HepG2 (cell line): ENCODE data around the gene BAZ1A. TPM values are rescaled to one million over a fixed set of nuclear protein-coding genes. Genes with fewer than 3 reads are reported as not detected.

Experiments used
- ATAC-seq: fragments of 200-7000 bp; cut with Tn5 transposase; 3 replicates; pipeline ENCODE4 v1.9.1; 2020; ENCODE audit warnings: mild to moderate bottlenecking, moderate library complexity
- BruUV-seq: library from RNA; stranded (reverse); fragments of 400-500 nt; replicated peaks from 2 replicates; lab custom pipeline; 2021; lab: Mats Ljungman, UMichigan
- CTCF ChIA-PET: fragments of 300-600 bp; formaldehyde crosslinking; extraction: SDS; loops from one replicate; lab custom pipeline; 2021; ENCODE audit warnings: low total read pairs, inconsistent platforms, low intra/inter-chr PET ratio; lab: Yijun Ruan, JAX
- POLR2A ChIA-PET: fragments of 350-600 bp; sonication (Branson Sonifier 250); formaldehyde crosslinking; loops from one replicate; lab custom pipeline; 2020; ENCODE audit warnings: antibody characterized with exemption, inconsistent platforms; lab: Yijun Ruan, JAX
- DNase-seq: peaks from one replicate; pipeline ENCODE4 v3.0.0-alpha.2; 2015; ENCODE audit warnings: low spot score
- FAIRE-seq: peaks from 3 replicates; lab custom pipeline; 2011; peaks lifted over from hg19 to GRCh38; lab: Jason Lieb, UNC
- H2AFZ ChIP-seq: one replicate; pipeline ENCODE4 v1.6.1; 2011; ENCODE audit warnings: low read length, inconsistent platforms
- H3K27ac ChIP-seq: fragments of 300-600 bp; 3 replicates; pipeline ENCODE4 v1.8.0; 2011; ENCODE audit warnings: mixed run types, mild to moderate bottlenecking, mixed read lengths, low read length, inconsistent platforms; ENCODE audit not compliant: insufficient read depth; ENCODE audit errors: extremely low read length
- H3K27me3 ChIP-seq, 2 experiments: fragments of 200-600 bp in 1 of 2; 2 replicates in 1 of 2; 3 replicates in 1 of 2; pipeline versions ENCODE4 v1.6.0 to v1.8.0; 2011; ENCODE audit warnings: low read length in 2 of 2, mild to moderate bottlenecking in 2 of 2, moderate library complexity in 2 of 2, inconsistent platforms in 1 of 2; ENCODE audit not compliant: insufficient read depth in 2 of 2, control insufficient read depth in 1 of 2
- H3K36me3 ChIP-seq, 2 experiments: fragments of 200-600 bp in 1 of 2; replicated peaks in 1 of 2; 2 replicates in 1 of 2; 3 replicates in 1 of 2; pipeline versions ENCODE4 v1.5.1 to v1.8.0; 2011; ENCODE audit warnings: low read length in 2 of 2, inconsistent platforms in 1 of 2; ENCODE audit not compliant: insufficient read depth in 2 of 2, control insufficient read depth in 1 of 2
- H3K4me1 ChIP-seq: 2 replicates; pipeline ENCODE4 v1.5.1; 2012; ENCODE audit warnings: low read length, inconsistent platforms; ENCODE audit not compliant: insufficient read depth
- H3K4me2 ChIP-seq: 2 replicates; pipeline ENCODE4 v1.6.0; 2011; ENCODE audit warnings: low read depth, low read length, inconsistent platforms
- H3K4me3 ChIP-seq, 3 experiments: fragments of 200-600 bp in 1 of 3; sonication (generic), shearing (Covaris generic) in 1 of 3; replicated peaks in 1 of 3; 2 replicates each; pipeline ENCODE4 v1.5.1; 2011 to 2016; ENCODE audit warnings: low read length in 3 of 3, inconsistent platforms in 2 of 3, low read depth in 2 of 3, mild to moderate bottlenecking in 2 of 3, control low read depth in 1 of 3, mixed read lengths in 1 of 3; ENCODE audit not compliant: insufficient read depth in 1 of 3
- H3K79me2 ChIP-seq: one replicate; pipeline ENCODE4 v1.6.1; 2011; ENCODE audit warnings: low read length, inconsistent platforms; ENCODE audit not compliant: insufficient read depth
- H3K9ac ChIP-seq: 2 replicates; pipeline ENCODE4 v1.6.0; 2011; ENCODE audit warnings: mild to moderate bottlenecking, low read depth, low read length, inconsistent platforms; ENCODE audit not compliant: insufficient read depth
- H3K9me3 ChIP-seq: 2 replicates; pipeline ENCODE4 v1.5.1; 2012; ENCODE audit warnings: mild to moderate bottlenecking, low read length
- H4K20me1 ChIP-seq: 2 replicates; pipeline ENCODE4 v1.6.0; 2011; ENCODE audit warnings: inconsistent platforms, mild to moderate bottlenecking, low read length, moderate library complexity; ENCODE audit not compliant: insufficient read depth
- ELF4 ChIP-seq: sonication (generic); formaldehyde crosslinking; IDR thresholded peaks from 2 replicates; pipeline ENCODE4 v1.5.0; 2020; ENCODE audit warnings: missing genetic modification reagents, mild to moderate bottlenecking, moderate library complexity, borderline replicate concordance
- FOXK2 ChIP-seq: fragments of 450-650 bp; IDR thresholded peaks from 2 replicates; pipeline ENCODE4 v1.6.1; 2016
- PHF5A ChIP-seq: IDR thresholded peaks from one replicate; pipeline ENCODE4 v1.6.1; 2018; ENCODE audit warnings: low read depth, missing genetic modification reagents; ENCODE audit not compliant: unreplicated experiment
- RCOR2 ChIP-seq: IDR thresholded peaks from 2 replicates; pipeline ENCODE4 v1.6.1; 2016; ENCODE audit warnings: missing biosample characterization, missing genetic modification reagents
- ZNF670 ChIP-seq: sonication (generic); formaldehyde crosslinking; IDR thresholded peaks from 2 replicates; pipeline ENCODE4 v1.8.0; 2022; ENCODE audit warnings: mild to moderate bottlenecking, missing genetic modification reagents, borderline replicate concordance
- ZNF777 ChIP-seq: sonication (generic); formaldehyde crosslinking; IDR thresholded peaks from 2 replicates; pipeline ENCODE4 v1.4.0; 2020; ENCODE audit warnings: missing genetic modification reagents
- WGBS: methylation state at CpG from one replicate; pipeline ENCODE4 v1.1.6; 2017; ENCODE audit warnings: low lambda C conversion rate; 5-methylcytosine and 5-hydroxymethylcytosine counted together
- in situ Hi-C: cut with HindIII; loops from 2 replicates; pipeline ENCODE4 v1.10.0; 2017; ENCODE audit warnings: low pct_unique_long_range_greater_than_20kb; ENCODE audit not compliant: extremely low pct_ligation_motif_present
- intact Hi-C: fragments of 100-400 bp; cut with micrococcal nuclease; formaldehyde crosslinking; loops from one replicate; pipeline ENCODE4 v1.10.0; 2022; ENCODE audit not compliant: unreplicated experiment
- polyA plus RNA-seq, 8 experiments: library from polyadenylated mRNA; depleted of rRNA in 3 of 8; stranded (reverse) in 7 of 8; unstranded in 1 of 8; fragments of >200 nt; fragmentation: Illumina TruSeq in 4 of 8; extraction: Trizol in 4 of 8; gene quantifications; 2 replicates each; pipeline versions ENCODE4 v1.2.1 to v1.2.3, GENCODE V29; 2011 to 2016; ENCODE audit warnings: low read depth in 4 of 8, missing spikeins in 1 of 8, mixed read lengths in 1 of 8; ENCODE audit not compliant: insufficient read depth in 1 of 8
- total RNA-seq, 5 experiments: library from RNA; depleted of rRNA; stranded (reverse); fragments of >200 nt; fragmentation: Illumina TruSeq; extraction: Trizol; gene quantifications; 2 replicates each; pipeline ENCODE4 v1.2.3, GENCODE V29; 2016; ENCODE audit warnings: low read depth in 1 of 5
- TF ChIP-seq, protein P1 (sequence below): sonication (generic); formaldehyde crosslinking; IDR thresholded peaks from 2 replicates; pipeline ENCODE4 v1.5.0; 2020; ENCODE audit warnings: missing genetic modification reagents

BAZ1A gene
- total and polyA plus RNA-seq, 2 of the 13 experiments (the other 11 are each of a cell fraction or from before 2014, with no cell fraction given): 20.9 to 56.8 TPM

DNA sequence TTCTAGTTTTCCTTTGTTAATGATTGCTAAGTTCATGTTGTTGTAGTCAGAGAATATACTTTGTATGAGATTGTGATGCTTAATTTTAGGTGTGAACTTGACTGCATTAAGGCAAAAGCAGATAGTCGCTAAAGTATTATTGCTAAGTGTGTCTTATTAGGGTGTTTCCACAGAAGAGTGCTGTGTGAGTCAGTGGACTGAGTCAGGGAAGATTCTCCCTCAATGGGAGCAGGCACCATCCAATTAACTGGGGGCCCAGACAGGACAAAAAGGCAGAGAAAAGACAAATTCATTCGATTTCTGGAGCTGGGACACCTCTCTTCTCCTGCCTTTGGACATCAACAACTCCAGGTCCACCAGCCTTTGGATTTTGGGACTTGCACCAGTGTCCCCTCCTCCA is 48.5 kb downstream of the BAZ1A start:
- H3K36me3 ChIP-seq: peaks cover 9 to 22% of the 10 kb centered on the region in 2 experiments
- CTCF ChIA-PET: no interaction called here

DNA sequence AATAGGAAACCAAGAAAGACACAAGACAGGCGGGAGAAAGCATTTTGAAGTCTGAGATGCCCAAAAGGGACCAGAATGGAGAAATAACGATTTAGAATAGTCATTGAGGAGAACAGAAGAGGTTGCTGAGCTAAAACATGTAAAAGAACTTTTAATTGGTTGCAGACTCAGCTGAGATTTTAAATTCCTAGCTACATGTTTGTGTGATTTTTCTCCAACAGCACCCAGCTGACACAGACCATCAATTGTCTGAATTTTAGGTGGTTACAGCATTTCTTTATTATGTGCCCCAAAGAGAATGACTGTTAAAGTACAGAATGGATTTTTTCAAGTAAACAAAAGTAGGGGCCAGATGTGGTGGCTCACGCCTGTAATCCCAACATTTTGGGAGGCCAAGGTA is 50.3 kb downstream of the BAZ1A start:
- no peak overlapping the region for H3K4me2 ChIP-seq
- intact Hi-C loops: no loop called here
- H3K27ac ChIP-seq: no peak overlapping the region
- POLR2A ChIA-PET: no interaction called here
- no peak for ATAC-seq
- H3K9ac ChIP-seq: no peak overlapping the region
- no peak overlapping the region for H2AFZ ChIP-seq
- H4K20me1 ChIP-seq: no peaks in the 10 kb centered on the region
- no peaks in the 10 kb centered on the region for H3K4me1 ChIP-seq
- TF ChIP-seq, protein P1, sequence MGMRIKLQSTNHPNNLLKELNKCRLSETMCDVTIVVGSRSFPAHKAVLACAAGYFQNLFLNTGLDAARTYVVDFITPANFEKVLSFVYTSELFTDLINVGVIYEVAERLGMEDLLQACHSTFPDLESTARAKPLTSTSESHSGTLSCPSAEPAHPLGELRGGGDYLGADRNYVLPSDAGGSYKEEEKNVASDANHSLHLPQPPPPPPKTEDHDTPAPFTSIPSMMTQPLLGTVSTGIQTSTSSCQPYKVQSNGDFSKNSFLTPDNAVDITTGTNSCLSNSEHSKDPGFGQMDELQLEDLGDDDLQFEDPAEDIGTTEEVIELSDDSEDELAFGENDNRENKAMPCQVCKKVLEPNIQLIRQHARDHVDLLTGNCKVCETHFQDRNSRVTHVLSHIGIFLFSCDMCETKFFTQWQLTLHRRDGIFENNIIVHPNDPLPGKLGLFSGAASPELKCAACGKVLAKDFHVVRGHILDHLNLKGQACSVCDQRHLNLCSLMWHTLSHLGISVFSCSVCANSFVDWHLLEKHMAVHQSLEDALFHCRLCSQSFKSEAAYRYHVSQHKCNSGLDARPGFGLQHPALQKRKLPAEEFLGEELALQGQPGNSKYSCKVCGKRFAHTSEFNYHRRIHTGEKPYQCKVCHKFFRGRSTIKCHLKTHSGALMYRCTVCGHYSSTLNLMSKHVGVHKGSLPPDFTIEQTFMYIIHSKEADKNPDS (CRISPR knock-in tag): no peak
- TF ChIP-seq ZNF777 (CRISPR knock-in tag): 0 out of 2 replicates have a peak, but pooled peaks have one; percentile 18
- TF ChIP-seq RCOR2 (CRISPR knock-in tag): no peak
- no peak for TF ChIP-seq ELF4 (CRISPR knock-in tag)
- TF ChIP-seq, all 625 proteins: peak for 1
- BruUV-seq: no TSS peak
- in situ Hi-C loops: no loop called here
- Histone ChIP-seq H3K36me3 (peaks cover 7 to 22% of the 10 kb centered on the region in 2 experiments; a peak in 4 of 5 replicates), H3K27me3 (no peaks in the 10 kb centered on the region), H3K79me2 (no peaks in the 10 kb centered on the region), H3K4me3 (no peak overlapping the region), H3K9me3 (no peaks in the 10 kb centered on the region)
- CTCF ChIA-PET: no interaction called here
- WGBS: 93% methylated on average over 3 of the region's 3 CpGs
- FAIRE-seq (no peak), DNase-seq (no peak)

More for the DNA sequence above, 48.5 kb downstream of the BAZ1A start:
- DNase-seq (no peak), ATAC-seq (no peak), FAIRE-seq (no peak)
- H3K27ac ChIP-seq: no peak overlapping the region
- H3K4me1 ChIP-seq: no peaks in the 10 kb centered on the region
- BruUV-seq: no TSS peak
- TF ChIP-seq PHF5A (CRISPR knock-in tag) (no peak), FOXK2 (0 out of 2 replicates have a peak, but pooled peaks have one; percentile 4), ZNF670 (CRISPR knock-in tag) (no peak)
- intact Hi-C loops: no loop called here
- no peaks in the 10 kb centered on the region for H3K9me3 ChIP-seq
- 95% methylated on average over 2 of the region's 2 CpGs for WGBS
- no peaks in the 10 kb centered on the region for H4K20me1 ChIP-seq
- no peak overlapping the region for H3K4me2 ChIP-seq
- H2AFZ ChIP-seq: no peak overlapping the region
- H3K9ac ChIP-seq: no peak overlapping the region
- H3K4me3 ChIP-seq: no peak overlapping the region
- POLR2A ChIA-PET: no interaction called here
- no peaks in the 10 kb centered on the region for H3K79me2 ChIP-seq
- no peaks in the 10 kb centered on the region for H3K27me3 ChIP-seq
- in situ Hi-C loops: no loop called here
